ENCODE results near the gene YIPF4.
A peak's percentile ranks its signal among the peaks of the same experiment; 100 is the strongest.
"Not testable (repeated sequence)": the region's sequence is repeated elsewhere in the genome, so short reads cannot be mapped to it uniquely, and the experiment has no call there.

The YIPF4 gene

GRCh38 chr2:32350797-32351196, 73.1 kb downstream of the YIPF4 start:
- not testable (repeated sequence) for H3K36me3 ChIP-seq (ENCODE audit: control insufficient read depth, insufficient read depth, low read length, severe bottlenecking); H3K4me1 ChIP-seq (ENCODE audit: control insufficient read depth, insufficient read depth, low read length); H3K27me3 ChIP-seq (replicated peaks; ENCODE audit: control insufficient read depth, insufficient read depth, low read length); H3K4me3 ChIP-seq (ENCODE audit: low read length); DNase-seq (ENCODE audit: low read depth); H3K9me3 ChIP-seq (ENCODE audit: control insufficient read depth, low read length); H3K9ac ChIP-seq (ENCODE audit: low read length)

GRCh38 chr2:32355976-32356680, 78.4 kb downstream of the YIPF4 start:
- H3K27me3 ChIP-seq (replicated peaks; ENCODE audit: control insufficient read depth, insufficient read depth, low read length): no peaks in the 10 kb centered on the region
- H3K4me1 ChIP-seq (ENCODE audit: control insufficient read depth, insufficient read depth, low read length): peaks cover 31% of the 10 kb centered on the region
- H3K9ac ChIP-seq (ENCODE audit: low read length): peak overlapping the region; percentile 99
- no peaks in the 10 kb centered on the region for H3K9me3 ChIP-seq (ENCODE audit: control insufficient read depth, low read length)
- peaks cover under 1% of the 10 kb centered on the region for H3K36me3 ChIP-seq (ENCODE audit: control insufficient read depth, insufficient read depth, low read length, severe bottlenecking)
- no peak for DNase-seq (ENCODE audit: low read depth)
- H3K4me3 ChIP-seq (ENCODE audit: low read length): peak overlapping the region; percentile 99

- H3K4me1 ChIP-seq (ENCODE audit: control insufficient read depth, insufficient read depth, low read length): peaks cover 31% of the 10 kb centered on the region
- DNase-seq (ENCODE audit: low read depth): peak; percentile 99
- no peaks in the 10 kb centered on the region for H3K9me3 ChIP-seq (ENCODE audit: control insufficient read depth, low read length)
- H3K4me3 ChIP-seq (ENCODE audit: low read length): peak within 1 kb of the TSS; percentile 99
- peak within 1 kb of the TSS; percentile 99 for H3K9ac ChIP-seq (ENCODE audit: low read length)
- H3K36me3 ChIP-seq (ENCODE audit: control insufficient read depth, insufficient read depth, low read length, severe bottlenecking): peaks cover 5% of the 10 kb centered on the region
- no peaks in the 10 kb centered on the region for H3K27me3 ChIP-seq (replicated peaks; ENCODE audit: control insufficient read depth, insufficient read depth, low read length)
These were observed 79.1 kb downstream of the YIPF4 start, which contains the start of gene BIRC6 for GRCh38 chr2:32356681-32357317. Gene BIRC6 (plus strand): TSS chr2:32357023. CDS start chr2:32357162, 139 bp downstream.

- Histone ChIP-seq H3K9me3 (ENCODE audit: control insufficient read depth, low read length) (no peaks in the 10 kb centered on the region), H3K4me1 (ENCODE audit: control insufficient read depth, insufficient read depth, low read length) (peaks cover 31% of the 10 kb centered on the region), H3K9ac (ENCODE audit: low read length) (peak overlapping the region; percentile 99), H3K36me3 (ENCODE audit: control insufficient read depth, insufficient read depth, low read length, severe bottlenecking) (peaks cover 7% of the 10 kb centered on the region), H3K4me3 (ENCODE audit: low read length) (peak overlapping the region; percentile 99), H3K27me3 (replicated peaks; ENCODE audit: control insufficient read depth, insufficient read depth, low read length) (no peaks in the 10 kb centered on the region)
- DNase-seq (ENCODE audit: low read depth): peak; percentile 57
These were observed 79.8 kb downstream of the YIPF4 start for GRCh38 chr2:32357318-32358110.

DNA sequence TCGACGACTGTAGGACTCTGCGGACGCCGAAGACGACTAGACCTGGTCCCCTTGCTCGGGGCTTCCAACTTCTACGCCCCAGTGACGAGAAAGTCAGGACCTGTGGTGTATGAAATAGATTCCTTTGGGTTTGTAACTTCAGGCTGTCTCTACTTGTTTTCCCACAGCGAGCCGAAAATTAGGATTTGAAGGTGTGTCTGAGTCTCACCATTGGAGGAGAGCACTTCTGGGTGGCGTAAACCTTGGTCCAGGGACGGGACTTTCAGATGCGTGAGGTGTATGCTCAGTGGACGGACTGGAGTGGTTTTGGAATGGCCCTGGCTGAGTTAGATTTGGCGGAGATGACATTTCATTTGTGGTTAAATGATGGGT, 80.4 kb downstream of the YIPF4 start:
- Histone ChIP-seq H3K27me3 (replicated peaks; ENCODE audit: control insufficient read depth, insufficient read depth, low read length) (no peaks in the 10 kb centered on the region), H3K9ac (ENCODE audit: low read length) (peak overlapping the region; percentile 99), H3K9me3 (ENCODE audit: control insufficient read depth, low read length) (no peaks in the 10 kb centered on the region), H3K4me1 (ENCODE audit: control insufficient read depth, insufficient read depth, low read length) (peaks cover 31% of the 10 kb centered on the region), H3K36me3 (ENCODE audit: control insufficient read depth, insufficient read depth, low read length, severe bottlenecking) (peaks cover 7% of the 10 kb centered on the region), H3K4me3 (ENCODE audit: low read length) (peak overlapping the region; percentile 99)
- DNase-seq (ENCODE audit: low read depth): peak; percentile 56

DNA sequence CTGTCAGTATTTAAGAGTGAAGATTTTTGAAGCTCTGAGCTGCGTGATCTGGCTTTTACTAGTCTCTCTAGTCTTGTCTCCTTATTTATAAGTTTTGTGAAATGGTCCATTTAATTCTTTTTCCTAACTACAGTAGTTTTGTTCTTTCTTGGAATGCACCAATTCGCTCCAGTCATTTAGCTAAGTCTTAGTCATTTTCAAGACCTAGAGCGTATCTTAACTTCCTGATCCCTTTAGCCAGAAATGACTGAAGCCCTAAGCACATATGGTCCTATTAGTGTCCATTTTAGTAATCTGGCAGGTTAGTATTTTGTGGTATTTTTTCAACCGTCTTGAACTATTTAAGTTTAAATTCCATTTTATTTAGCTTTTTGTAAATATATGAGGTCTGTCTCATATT, 82.7 kb downstream of the YIPF4 start:
- Histone ChIP-seq H3K9ac (ENCODE audit: low read length) (no peak overlapping the region), H3K36me3 (ENCODE audit: control insufficient read depth, insufficient read depth, low read length, severe bottlenecking) (peaks cover 7% of the 10 kb centered on the region), H3K9me3 (ENCODE audit: control insufficient read depth, low read length) (no peaks in the 10 kb centered on the region), H3K4me3 (ENCODE audit: low read length) (no peak overlapping the region), H3K4me1 (ENCODE audit: control insufficient read depth, insufficient read depth, low read length) (peaks cover 43% of the 10 kb centered on the region), H3K27me3 (replicated peaks; ENCODE audit: control insufficient read depth, insufficient read depth, low read length) (no peaks in the 10 kb centered on the region)
- peak; percentile 59 for DNase-seq (ENCODE audit: low read depth)

DNA sequence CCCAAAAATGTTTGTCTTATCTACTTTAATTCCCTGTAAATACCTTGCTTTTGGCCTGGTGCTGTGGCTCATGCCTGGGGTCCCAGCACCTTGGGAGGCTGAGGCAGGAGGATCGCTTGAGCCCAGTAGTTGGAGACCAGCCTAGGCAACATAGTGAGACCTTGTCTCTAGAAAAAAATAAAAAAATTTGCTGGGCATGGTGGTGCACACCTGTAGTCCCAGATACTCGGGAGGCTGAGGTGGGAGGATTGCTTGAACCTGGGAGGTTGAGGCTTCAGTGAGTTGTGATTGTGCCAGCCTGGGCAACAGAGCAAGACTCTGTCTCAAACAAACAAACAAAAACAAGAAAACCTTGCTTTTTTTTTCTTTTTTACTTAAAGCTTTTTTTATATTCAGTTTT, 85.3 kb downstream of the YIPF4 start:
- not testable (repeated sequence) for H3K9me3 ChIP-seq (ENCODE audit: control insufficient read depth, low read length); H3K9ac ChIP-seq (ENCODE audit: low read length); H3K27me3 ChIP-seq (replicated peaks; ENCODE audit: control insufficient read depth, insufficient read depth, low read length); H3K36me3 ChIP-seq (ENCODE audit: control insufficient read depth, insufficient read depth, low read length, severe bottlenecking); DNase-seq (ENCODE audit: low read depth); H3K4me3 ChIP-seq (ENCODE audit: low read length)
- peaks cover 47% of the 10 kb centered on the region for H3K4me1 ChIP-seq (ENCODE audit: control insufficient read depth, insufficient read depth, low read length)

- no peak for DNase-seq (ENCODE audit: low read depth)
- Histone ChIP-seq H3K27me3 (replicated peaks; ENCODE audit: control insufficient read depth, insufficient read depth, low read length) (no peaks in the 10 kb centered on the region), H3K4me3 (ENCODE audit: low read length) (no peak overlapping the region), H3K9me3 (ENCODE audit: control insufficient read depth, low read length) (no peaks in the 10 kb centered on the region), H3K36me3 (ENCODE audit: control insufficient read depth, insufficient read depth, low read length, severe bottlenecking) (peaks cover 7% of the 10 kb centered on the region), H3K9ac (ENCODE audit: low read length) (no peak overlapping the region), H3K4me1 (ENCODE audit: control insufficient read depth, insufficient read depth, low read length) (peaks cover 46% of the 10 kb centered on the region)
These were observed 85.9 kb downstream of the YIPF4 start for GRCh38 chr2:32363597-32363996.

DNA sequence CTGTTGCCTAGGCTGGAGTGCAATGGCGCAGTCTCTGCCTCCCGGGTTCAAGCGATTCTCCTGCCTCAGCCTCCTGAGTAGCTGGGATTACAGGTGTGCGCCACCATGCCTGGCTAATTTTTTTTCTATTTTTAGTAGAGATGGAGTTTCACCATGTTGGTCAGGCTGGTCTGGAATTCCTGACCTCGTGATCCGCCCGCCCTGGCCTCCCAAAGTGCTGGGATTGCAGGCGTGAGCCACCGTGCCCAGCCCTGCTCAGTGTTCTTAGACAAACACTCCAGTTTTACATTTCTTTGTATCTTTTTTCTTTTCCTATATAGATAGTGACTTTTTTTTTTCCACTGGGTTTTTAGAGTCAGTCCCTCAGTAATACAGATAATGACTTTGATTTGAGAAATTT, 86.6 kb downstream of the YIPF4 start:
- not testable (repeated sequence) for H3K36me3 ChIP-seq (ENCODE audit: control insufficient read depth, insufficient read depth, low read length, severe bottlenecking); H3K9me3 ChIP-seq (ENCODE audit: control insufficient read depth, low read length); H3K27me3 ChIP-seq (replicated peaks; ENCODE audit: control insufficient read depth, insufficient read depth, low read length); H3K9ac ChIP-seq (ENCODE audit: low read length); H3K4me3 ChIP-seq (ENCODE audit: low read length); DNase-seq (ENCODE audit: low read depth)
- H3K4me1 ChIP-seq (ENCODE audit: control insufficient read depth, insufficient read depth, low read length): peaks cover 45% of the 10 kb centered on the region

DNA sequence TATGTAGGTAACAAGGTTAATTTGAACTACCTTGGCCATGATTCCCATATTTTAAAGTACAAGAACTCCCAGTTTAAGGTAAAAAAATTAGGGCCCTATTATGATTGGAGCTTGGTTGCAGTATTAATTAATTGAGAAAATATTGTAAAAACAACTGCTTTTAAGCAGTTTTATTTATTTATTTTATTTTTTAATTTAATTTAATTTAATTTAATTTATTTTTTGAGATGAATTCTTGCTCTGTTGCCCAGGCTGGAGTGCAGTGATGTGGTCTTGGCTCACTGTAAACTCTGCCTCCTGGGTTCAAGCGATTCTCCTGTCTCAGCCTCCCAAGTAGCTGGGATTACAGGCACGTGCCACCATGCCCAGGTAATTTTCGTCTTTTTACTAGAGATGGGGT, 88.0 kb downstream of the YIPF4 start:
- not testable (repeated sequence) for H3K27me3 ChIP-seq (replicated peaks; ENCODE audit: control insufficient read depth, insufficient read depth, low read length); DNase-seq (ENCODE audit: low read depth); H3K9ac ChIP-seq (ENCODE audit: low read length); H3K9me3 ChIP-seq (ENCODE audit: control insufficient read depth, low read length); H3K36me3 ChIP-seq (ENCODE audit: control insufficient read depth, insufficient read depth, low read length, severe bottlenecking); H3K4me3 ChIP-seq (ENCODE audit: low read length)
- peaks cover 35% of the 10 kb centered on the region for H3K4me1 ChIP-seq (ENCODE audit: control insufficient read depth, insufficient read depth, low read length)
